Epithelial cell of umbilical artery (primary cell): Measurements from ENCODE around the gene SLC12A9. TPM values are rescaled to one million over a fixed set of nuclear protein-coding genes. Genes with fewer than 3 reads are reported as not detected.

Source experiments
- total RNA-seq: library from RNA; depleted of rRNA; stranded (reverse); fragments of >200 nt; gene quantifications from 2 replicates; pipeline ENCODE4 v1.2.3, GENCODE V29; 2014

SLC12A9 gene, protein sequence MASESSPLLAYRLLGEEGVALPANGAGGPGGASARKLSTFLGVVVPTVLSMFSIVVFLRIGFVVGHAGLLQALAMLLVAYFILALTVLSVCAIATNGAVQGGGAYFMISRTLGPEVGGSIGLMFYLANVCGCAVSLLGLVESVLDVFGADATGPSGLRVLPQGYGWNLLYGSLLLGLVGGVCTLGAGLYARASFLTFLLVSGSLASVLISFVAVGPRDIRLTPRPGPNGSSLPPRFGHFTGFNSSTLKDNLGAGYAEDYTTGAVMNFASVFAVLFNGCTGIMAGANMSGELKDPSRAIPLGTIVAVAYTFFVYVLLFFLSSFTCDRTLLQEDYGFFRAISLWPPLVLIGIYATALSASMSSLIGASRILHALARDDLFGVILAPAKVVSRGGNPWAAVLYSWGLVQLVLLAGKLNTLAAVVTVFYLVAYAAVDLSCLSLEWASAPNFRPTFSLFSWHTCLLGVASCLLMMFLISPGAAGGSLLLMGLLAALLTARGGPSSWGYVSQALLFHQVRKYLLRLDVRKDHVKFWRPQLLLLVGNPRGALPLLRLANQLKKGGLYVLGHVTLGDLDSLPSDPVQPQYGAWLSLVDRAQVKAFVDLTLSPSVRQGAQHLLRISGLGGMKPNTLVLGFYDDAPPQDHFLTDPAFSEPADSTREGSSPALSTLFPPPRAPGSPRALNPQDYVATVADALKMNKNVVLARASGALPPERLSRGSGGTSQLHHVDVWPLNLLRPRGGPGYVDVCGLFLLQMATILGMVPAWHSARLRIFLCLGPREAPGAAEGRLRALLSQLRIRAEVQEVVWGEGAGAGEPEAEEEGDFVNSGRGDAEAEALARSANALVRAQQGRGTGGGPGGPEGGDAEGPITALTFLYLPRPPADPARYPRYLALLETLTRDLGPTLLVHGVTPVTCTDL
- 17.2 TPM in 2 replicates for total RNA-seq

DNA sequence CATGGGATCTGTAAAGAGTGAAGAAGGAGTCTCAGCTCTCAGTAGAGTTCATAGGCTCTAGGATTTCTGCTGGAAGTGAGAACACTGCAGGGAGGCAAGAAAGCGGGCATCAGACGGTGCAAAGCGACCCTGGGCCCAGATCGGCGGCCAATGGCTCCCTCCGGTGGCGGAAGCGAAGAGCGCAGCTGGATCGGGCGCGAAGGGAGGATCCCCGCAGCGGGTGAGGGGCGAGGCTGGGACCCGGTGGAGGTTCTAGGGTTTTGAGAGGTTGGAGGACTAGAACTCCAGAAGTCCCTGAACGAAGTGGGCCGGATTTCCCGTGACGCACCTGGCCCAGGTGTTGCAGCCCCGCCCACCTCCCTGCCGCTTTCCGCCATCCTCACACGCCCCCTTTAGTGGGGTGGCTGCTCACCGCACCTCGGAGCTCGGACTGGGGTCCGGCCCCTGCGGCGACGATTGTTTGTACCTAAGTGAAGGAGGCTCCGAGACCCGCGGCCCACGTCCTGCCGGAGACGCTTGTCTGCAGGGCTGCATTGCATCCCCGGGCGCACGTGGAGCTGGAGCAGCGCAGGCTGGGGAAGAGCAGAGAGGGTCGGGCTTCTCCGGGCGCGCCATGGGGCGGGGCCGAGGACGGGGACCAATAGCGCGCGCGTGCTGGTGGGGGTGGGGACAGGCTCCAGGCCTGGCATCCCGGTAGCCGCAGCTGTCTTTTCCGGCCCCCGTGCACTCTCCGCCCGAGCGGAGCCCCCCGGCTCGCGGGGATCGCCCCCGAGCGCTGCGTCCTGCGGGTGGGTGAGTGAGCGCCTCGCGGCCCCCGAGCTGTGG, at the start of gene SLC12A9:
TSS of gene SLC12A9 (plus strand) at position 666 of the 825 bp plus-strand sequence. CDS start 1,485 bp downstream, outside the sequence.

DNA sequence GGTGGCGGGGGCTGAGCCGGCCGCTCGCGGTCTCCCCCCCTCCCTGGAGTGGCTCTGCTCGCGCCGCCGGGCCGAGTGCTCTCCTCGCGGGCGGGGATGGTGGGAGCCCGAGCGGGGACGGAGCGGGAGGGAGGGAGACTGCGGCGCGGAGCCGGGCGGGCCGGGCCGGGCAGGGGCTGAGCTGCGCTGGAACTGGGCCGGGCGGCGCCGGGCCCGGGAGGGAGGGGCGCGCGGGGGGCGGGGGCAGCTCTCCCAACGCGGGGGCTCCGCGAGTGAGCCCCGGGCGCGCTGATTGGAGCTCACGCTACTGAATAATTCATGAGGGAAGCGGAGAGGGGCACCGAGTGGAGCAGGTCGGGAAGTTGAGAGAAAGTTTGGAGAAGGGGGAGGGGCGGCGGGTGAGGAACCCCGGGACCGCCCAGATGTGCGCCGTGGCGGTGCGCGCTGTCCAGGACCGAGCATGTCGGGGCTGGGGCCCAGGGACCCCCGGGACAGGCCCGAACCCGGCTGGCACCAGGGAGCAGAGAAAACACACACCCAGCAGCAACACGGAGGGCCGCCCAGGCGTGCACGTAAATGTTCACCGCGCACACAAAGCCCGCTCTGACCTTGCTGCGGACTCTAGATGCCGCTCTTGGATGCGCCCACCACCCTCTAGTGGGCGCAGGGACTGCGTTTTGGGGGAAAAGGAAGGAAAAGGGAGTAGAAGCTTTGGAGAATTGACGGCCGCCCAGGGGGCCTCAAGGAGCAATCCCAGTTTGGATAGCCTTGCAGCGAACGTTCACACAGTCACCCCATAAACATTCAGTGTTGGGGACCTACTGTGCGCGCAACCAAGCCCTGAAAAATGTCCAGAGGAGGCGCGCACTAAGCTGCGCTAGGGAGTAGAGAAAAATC, 24.9 kb upstream of the SLC12A9 start, which contains the start of gene EPHB4:
TSS of gene EPHB4 (minus strand) at position 194 of the 897 bp plus-strand sequence. CDS start 493 bp downstream, outside the sequence.

DNA sequence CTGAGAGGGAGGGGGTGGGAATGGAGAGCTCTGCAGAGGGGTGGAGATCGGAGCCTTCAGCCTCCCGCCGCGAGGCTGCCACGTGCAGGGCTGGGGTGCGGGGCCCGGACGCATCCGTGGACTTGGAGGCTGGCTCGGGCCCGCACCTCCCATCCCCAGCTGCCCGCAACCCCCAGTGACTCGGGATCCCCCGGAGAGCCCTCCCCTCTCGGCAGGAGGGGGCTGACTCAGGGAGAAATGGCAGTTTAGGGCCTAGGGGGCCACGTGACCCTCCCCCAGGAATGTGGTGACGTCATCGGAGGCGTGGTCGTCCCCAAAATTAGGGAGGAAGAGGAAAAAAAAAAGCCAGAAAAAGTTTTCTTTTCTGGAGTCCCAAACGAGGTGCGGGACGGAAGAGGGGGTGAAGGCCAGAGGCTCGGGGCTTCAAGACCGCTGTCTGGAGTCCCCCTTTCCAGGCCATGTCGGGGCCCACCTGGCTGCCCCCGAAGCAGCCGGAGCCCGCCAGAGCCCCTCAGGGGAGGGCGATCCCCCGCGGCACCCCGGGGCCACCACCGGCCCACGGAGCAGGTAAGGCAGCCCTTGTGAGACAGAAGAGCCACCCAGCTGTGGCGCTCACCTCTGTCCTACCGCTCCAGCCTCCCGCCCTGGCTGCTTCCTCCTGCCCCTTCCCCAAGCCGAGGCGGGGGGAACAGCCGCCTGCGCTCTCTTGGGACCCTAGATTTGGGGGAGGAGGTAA, 14.7 kb downstream of the SLC12A9 start, which contains the start of gene TRIP6:
TSS of gene TRIP6 (plus strand) at position 348 of the 736 bp plus-strand sequence. CDS start at position 459, 111 bp downstream.

GRCh38 chr7:100874577-100875355, 22.3 kb downstream of the SLC12A9 start, which contains the start of gene SRRT:
Gene SRRT, plus strand, starts transcription at chr7:100875103. Its CDS starts 488 bp downstream, at chr7:100875591.

DNA sequence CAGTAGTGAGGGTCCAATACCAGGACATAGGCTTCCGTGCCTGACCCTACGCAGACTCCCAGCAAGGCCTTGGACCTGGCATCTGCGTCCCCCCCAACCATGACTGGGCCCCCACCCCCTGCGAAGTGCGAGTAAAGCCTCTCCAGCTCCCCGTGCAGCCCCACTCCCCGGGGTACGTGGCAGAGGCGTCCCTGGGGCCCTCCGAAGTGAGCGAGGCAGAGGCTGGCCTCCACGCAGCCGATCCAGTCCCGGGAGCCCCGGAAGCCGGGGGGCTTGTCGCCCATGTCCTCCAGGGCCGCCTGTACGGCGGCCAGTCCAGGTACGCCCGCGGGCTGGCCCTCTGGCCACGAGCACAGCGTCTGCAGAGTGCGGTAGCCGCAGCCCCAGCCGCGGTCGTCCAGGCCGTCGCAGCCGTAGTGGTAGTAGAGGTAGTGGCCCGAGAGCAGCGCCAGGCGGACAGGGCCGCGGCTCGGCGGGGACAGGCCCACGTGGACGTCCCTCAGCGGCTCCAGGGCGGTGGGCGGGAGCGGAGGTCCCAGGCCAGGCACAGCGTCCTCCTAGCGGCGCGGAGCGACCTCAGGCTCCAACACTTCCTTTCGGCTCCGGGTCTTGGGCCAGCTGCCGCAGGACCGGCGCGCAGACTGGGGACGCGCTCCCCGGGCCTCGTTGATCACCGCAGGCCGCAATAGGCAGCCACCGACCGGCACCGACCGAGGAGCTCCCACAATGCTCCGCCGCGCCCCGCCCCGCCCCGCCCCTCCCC, 36.7 kb downstream of the SLC12A9 start, which contains the start of gene UFSP1:
TSS of gene UFSP1 (minus strand) at position 728 of the 763 bp plus-strand sequence. CDS start at position 284, 444 bp downstream.

DNA sequence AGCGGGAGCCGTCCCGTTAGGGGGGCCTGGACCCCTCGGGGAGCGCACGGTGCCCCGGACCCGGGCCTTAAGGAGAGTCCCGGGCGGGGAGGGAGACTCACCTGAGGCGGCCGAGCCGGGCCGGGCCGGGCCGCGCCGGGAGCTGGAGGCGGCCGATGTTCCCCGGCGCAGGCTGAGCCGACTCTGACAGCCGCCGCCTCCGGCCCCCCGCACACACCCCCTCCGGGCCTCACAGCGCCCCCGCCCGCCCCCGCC, 43.1 kb downstream of the SLC12A9 start, which contains the start of gene ACHE:
TSS of gene ACHE (minus strand) at position 188 of the 255 bp plus-strand sequence. CDS start 1,656 bp downstream, outside the sequence.

Other genes starting within 250 kb of the SLC12A9 start
- gene MOSPD3, start 240.2 kb upstream of the SLC12A9 start, total RNA-seq, result 2.3 and 4.7 TPM in 2 replicates
- gene TFR2, start 211.2 kb upstream of the SLC12A9 start, total RNA-seq, result 0.46 TPM in 1 of 2 replicates, not detected in the other
- not detected in 2 replicates for gene ACTL6B, start 196.3 kb upstream of the SLC12A9 start, total RNA-seq
- gene GNB2, start 179.0 kb upstream of the SLC12A9 start, total RNA-seq, result 72.9 and 88.0 TPM in 2 replicates
- 9.1 and 13.8 TPM in 2 replicates for gene GIGYF1, start 158.5 kb upstream of the SLC12A9 start, total RNA-seq
- gene POP7, start 146.6 kb upstream of the SLC12A9 start, total RNA-seq, result 43.6 and 67.2 TPM in 2 replicates
- not detected in 2 replicates for gene EPO, start 132.2 kb upstream of the SLC12A9 start, total RNA-seq
- gene ZAN, start 119.1 kb upstream of the SLC12A9 start, total RNA-seq, result not detected in 2 replicates
- 90.3 and 102 TPM in 2 replicates for gene EPHB4, start 25.2 kb upstream of the SLC12A9 start, total RNA-seq
- gene TRIP6, start 14.7 kb downstream of the SLC12A9 start, total RNA-seq, result 42.9 and 49.5 TPM in 2 replicates
- gene SRRT, start 22.4 kb downstream of the SLC12A9 start, total RNA-seq, result 43.6 and 43.9 TPM in 2 replicates
- 2.9 and 5.2 TPM in 2 replicates for gene UFSP1, start 37.0 kb downstream of the SLC12A9 start, total RNA-seq
- under 0.01 and 0.15 TPM in 2 replicates for gene ACHE, start 43.2 kb downstream of the SLC12A9 start, total RNA-seq
- not detected in 2 replicates for gene MUC3A, start 96.8 kb downstream of the SLC12A9 start, total RNA-seq
- not detected in 2 replicates for gene MUC12, start 116.9 kb downstream of the SLC12A9 start, total RNA-seq
- not detected in 2 replicates for gene MUC17, start 167.4 kb downstream of the SLC12A9 start, total RNA-seq
- 6.5 and 17.5 TPM in 2 replicates for gene TRIM56, start 232.8 kb downstream of the SLC12A9 start, total RNA-seq